Stimulated activated CD4-positive, alpha-beta T cell treated with anti-CD3 and anti-CD28 coated beads, Interleukin-15, amount 100 ng/mL, for 1 hour (primary cell): Measurements from ENCODE around the gene CASP8.
"Not testable (repeated sequence)": the region's sequence is repeated elsewhere in the genome, so short reads cannot be mapped to it uniquely, and the experiment has no call there.

ENCODE experiments used
- DNase-seq, 2 donors: peaks; one replicate each; pipeline ENCODE4 v3.0.0-alpha.2; 2020; ENCODE audit warnings: low read depth in 1 of 2, low spot score in 1 of 2

The CASP8 gene

GRCh38 chr2:201269764-201270163 is 9.4 kb downstream of the CASP8 start:
- DNase-seq, result no peak

GRCh38 chr2:201270293-201271001 is 10.1 kb downstream of the CASP8 start:
- no peak for DNase-seq

GRCh38 chr2:201271917-201272316 is 11.6 kb downstream of the CASP8 start:
- no peak for DNase-seq

GRCh38 chr2:201273330-201273983 is 13.1 kb downstream of the CASP8 start:
- DNase-seq, result no peak

- DNase-seq, result no peak
These were observed 14.7 kb downstream of the CASP8 start for GRCh38 chr2:201275069-201275468.

GRCh38 chr2:201275990-201276389 is 15.7 kb downstream of the CASP8 start:
- no peak for DNase-seq

- no peak for DNase-seq
These were observed 16.2 kb downstream of the CASP8 start for GRCh38 chr2:201276511-201276910.

GRCh38 chr2:201279079-201279478 is 18.7 kb downstream of the CASP8 start:
- DNase-seq, result no peak

- no peak for DNase-seq
These were observed 20.1 kb downstream of the CASP8 start for GRCh38 chr2:201280191-201281040.

- no peak for DNase-seq
These were observed 25.2 kb downstream of the CASP8 start for GRCh38 chr2:201285499-201285898.

GRCh38 chr2:201290457-201291148 is 30.3 kb downstream of the CASP8 start:
- DNase-seq, result not testable (repeated sequence)

- no peak for DNase-seq
These were observed 38.2 kb downstream of the CASP8 start for GRCh38 chr2:201298462-201299052.

GRCh38 chr2:201299929-201300328 is 39.6 kb downstream of the CASP8 start:
- not testable (repeated sequence) for DNase-seq

- DNase-seq, result no peak
These were observed 47.5 kb downstream of the CASP8 start for GRCh38 chr2:201307876-201308275.

- no peak for DNase-seq
These were observed 48.6 kb downstream of the CASP8 start for GRCh38 chr2:201308914-201309313.

GRCh38 chr2:201313362-201313761 is 53.0 kb downstream of the CASP8 start:
- no peak for DNase-seq

- DNase-seq, result no peak
These were observed 59.2 kb downstream of the CASP8 start for GRCh38 chr2:201319511-201319910.

- DNase-seq, result no peak
These were observed 59.9 kb downstream of the CASP8 start for GRCh38 chr2:201320257-201320656.

GRCh38 chr2:201320701-201321100 is 60.4 kb downstream of the CASP8 start:
- DNase-seq, result no peak

GRCh38 chr2:201322772-201323171 is 62.4 kb downstream of the CASP8 start:
- no peak for DNase-seq

GRCh38 chr2:201327678-201328077 is 67.3 kb downstream of the CASP8 start:
- DNase-seq, result no peak
